SU-DHL-6 (cell line): ENCODE results near the gene ERP29.
"Not testable (repeated sequence)": the region's sequence is repeated elsewhere in the genome, so short reads cannot be mapped to it uniquely, and the experiment has no call there.

ENCODE experiments used
- EZH2phosphoT487 ChIP-seq: fragments of 200-600 bp; sonication (generic), shearing (Covaris generic); conservative IDR thresholded peaks from 2 replicates; pipeline ENCODE4 v1.6.1; 2018; ENCODE audit warnings: mild to moderate bottlenecking, antibody characterized with exemption, low read length, moderate library complexity, mixed read lengths
- TF ChIP-seq, protein P1 (sequence below): fragments of 200-600 bp; sonication (generic); IDR thresholded peaks from one replicate; pipeline ENCODE4 v1.5.1; 2017; ENCODE audit warnings: antibody characterized with exemption, mild to moderate bottlenecking, low read length, moderate library complexity; ENCODE audit not compliant: insufficient read depth, poor library complexity, severe bottlenecking

DNA sequence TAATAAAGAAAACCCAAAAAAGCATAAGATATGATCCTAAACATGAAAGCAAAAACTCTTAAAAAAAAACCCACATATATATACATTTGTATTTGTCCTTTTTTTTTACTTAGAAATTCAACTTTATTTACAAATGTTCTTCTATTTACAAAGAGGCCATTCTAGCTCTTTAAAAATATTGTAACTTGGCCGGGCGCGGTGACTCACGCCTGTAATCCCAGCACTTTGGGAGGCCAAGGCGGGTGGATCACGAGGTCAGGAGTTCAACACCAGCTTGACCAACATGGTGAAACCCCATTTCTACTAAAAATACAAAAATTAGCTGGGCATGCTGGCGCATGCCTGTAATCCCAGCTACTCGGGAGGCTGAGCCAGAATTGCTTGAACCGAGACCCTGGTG is 14.1 kb upstream of the ERP29 start:
- TF ChIP-seq, protein P1, sequence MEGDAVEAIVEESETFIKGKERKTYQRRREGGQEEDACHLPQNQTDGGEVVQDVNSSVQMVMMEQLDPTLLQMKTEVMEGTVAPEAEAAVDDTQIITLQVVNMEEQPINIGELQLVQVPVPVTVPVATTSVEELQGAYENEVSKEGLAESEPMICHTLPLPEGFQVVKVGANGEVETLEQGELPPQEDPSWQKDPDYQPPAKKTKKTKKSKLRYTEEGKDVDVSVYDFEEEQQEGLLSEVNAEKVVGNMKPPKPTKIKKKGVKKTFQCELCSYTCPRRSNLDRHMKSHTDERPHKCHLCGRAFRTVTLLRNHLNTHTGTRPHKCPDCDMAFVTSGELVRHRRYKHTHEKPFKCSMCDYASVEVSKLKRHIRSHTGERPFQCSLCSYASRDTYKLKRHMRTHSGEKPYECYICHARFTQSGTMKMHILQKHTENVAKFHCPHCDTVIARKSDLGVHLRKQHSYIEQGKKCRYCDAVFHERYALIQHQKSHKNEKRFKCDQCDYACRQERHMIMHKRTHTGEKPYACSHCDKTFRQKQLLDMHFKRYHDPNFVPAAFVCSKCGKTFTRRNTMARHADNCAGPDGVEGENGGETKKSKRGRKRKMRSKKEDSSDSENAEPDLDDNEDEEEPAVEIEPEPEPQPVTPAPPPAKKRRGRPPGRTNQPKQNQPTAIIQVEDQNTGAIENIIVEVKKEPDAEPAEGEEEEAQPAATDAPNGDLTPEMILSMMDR, result not testable (repeated sequence)
- TF ChIP-seq EZH2phosphoT487, result not testable (repeated sequence)
